Subcutaneous adipose tissue (tissue), 4 donors: ENCODE data around the gene NUMB. TPM values are rescaled to one million over a fixed set of nuclear protein-coding genes. Genes with fewer than 3 reads are reported as not detected.

Experiments
- total RNA-seq, 4 donors: library from RNA; depleted of rRNA; stranded (reverse); fragments of >200 nt; gene quantifications; one replicate each; pipeline ENCODE4 v1.1.0, GENCODE V29; 2016
- TF ChIP-seq, protein P1 (sequence below): fragments of 450-650 bp; IDR thresholded peaks from one replicate; pipeline ENCODE4 v1.5.1; 2016; ENCODE audit warnings: low read depth, mild to moderate bottlenecking, control low read depth, antibody characterized with exemption, moderate library complexity

Gene NUMB
- total RNA-seq, 4 donors from 2014 or later = 45.1 to 85.8 (median 61.2) TPM

DNA sequence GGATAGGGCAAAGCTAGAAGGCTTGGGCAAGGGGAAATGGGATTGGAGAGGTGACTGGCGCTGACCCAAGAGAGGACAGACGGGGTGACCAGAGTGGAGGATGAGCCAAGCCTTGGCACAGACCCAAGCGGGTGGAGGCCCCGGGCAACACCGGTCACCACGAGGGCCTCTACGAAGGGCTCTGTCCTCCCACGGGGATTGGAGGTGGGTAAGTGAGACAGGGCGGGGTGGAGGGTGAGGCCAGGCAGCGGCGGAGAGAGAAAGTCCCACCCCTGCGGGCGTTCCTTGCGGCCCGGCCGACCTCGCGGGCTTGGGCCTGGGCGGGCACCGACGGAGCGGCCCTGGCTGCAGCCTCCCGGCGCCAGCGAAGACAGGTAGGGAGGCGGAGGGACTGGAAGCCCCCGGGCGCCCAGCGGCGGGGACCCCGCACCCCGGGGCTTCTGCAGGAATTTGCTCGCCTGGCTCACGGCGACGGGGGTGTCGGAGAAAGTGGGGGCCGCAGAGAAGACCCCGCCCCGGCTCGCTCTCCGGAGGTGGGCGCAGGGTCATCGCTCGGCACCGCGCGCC lies 221.0 kb downstream of the NUMB start, which contains the start of gene PAPLN:
PAPLN (plus strand) TSS at position 288 of the 567 bp plus-strand sequence. CDS start 2,273 bp downstream, outside the sequence.
- TF ChIP-seq, protein P1, sequence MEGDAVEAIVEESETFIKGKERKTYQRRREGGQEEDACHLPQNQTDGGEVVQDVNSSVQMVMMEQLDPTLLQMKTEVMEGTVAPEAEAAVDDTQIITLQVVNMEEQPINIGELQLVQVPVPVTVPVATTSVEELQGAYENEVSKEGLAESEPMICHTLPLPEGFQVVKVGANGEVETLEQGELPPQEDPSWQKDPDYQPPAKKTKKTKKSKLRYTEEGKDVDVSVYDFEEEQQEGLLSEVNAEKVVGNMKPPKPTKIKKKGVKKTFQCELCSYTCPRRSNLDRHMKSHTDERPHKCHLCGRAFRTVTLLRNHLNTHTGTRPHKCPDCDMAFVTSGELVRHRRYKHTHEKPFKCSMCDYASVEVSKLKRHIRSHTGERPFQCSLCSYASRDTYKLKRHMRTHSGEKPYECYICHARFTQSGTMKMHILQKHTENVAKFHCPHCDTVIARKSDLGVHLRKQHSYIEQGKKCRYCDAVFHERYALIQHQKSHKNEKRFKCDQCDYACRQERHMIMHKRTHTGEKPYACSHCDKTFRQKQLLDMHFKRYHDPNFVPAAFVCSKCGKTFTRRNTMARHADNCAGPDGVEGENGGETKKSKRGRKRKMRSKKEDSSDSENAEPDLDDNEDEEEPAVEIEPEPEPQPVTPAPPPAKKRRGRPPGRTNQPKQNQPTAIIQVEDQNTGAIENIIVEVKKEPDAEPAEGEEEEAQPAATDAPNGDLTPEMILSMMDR = no peak

DNA sequence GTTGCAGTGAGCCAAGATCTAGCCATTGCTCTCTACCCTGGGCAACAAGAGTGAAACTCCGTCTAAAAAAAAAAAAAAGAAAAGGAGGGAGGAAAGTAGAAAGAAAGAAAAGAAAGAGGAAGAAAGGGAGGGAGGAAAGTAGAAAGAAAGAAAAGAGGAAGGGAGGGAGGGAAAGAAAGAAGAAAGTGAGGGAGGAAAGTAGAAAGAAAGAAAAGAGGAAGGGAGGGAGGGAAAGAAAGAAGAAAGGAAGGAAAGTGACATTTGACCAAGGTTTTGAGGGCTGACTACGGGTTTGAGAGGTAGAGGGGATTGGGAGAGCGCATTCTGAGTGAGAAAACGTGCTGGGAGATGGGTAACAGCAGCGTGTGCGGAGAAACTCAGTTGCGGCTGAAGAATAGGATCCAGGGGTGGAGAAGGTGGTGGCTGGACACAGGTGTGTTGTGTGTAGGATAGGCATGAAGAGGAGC lies 221.6 kb downstream of the NUMB start:
- TF ChIP-seq, protein P1 = no peak

- TF ChIP-seq, protein P1 = no peak
Measured at GRCh38 chr14:73236157-73236556, 222.2 kb downstream of the NUMB start.

DNA sequence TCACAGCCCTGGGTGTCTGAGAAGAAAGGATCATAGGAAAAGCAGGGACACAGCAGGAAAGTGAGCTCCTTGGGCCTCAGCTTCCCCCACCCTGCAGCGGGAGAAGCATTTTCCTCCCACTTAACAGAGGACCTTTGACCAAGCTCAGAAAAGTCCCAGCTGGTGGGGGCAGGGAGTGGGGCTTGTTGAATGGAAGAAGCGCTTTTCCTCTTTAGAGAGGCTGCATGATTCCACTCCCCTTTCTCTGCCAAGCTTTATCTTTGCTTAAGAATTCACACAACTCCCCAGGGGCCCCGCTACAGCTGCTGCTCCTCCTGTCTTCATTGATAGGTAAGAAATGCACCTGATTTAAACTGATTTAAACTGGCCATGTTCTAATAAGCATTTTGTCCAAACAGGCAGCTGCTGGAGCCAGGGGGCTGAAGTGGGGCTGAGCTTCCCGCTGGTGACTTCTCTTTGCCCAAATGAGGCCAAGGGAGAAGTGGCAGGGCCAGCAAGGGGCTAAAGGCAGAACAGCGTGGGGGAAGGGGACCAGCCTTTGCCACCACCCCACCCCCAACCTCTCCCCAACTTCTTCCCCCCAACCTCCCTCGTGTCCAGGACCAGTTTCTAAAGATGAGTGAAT lies 222.7 kb downstream of the NUMB start:
- TF ChIP-seq, protein P1 = no peak

DNA sequence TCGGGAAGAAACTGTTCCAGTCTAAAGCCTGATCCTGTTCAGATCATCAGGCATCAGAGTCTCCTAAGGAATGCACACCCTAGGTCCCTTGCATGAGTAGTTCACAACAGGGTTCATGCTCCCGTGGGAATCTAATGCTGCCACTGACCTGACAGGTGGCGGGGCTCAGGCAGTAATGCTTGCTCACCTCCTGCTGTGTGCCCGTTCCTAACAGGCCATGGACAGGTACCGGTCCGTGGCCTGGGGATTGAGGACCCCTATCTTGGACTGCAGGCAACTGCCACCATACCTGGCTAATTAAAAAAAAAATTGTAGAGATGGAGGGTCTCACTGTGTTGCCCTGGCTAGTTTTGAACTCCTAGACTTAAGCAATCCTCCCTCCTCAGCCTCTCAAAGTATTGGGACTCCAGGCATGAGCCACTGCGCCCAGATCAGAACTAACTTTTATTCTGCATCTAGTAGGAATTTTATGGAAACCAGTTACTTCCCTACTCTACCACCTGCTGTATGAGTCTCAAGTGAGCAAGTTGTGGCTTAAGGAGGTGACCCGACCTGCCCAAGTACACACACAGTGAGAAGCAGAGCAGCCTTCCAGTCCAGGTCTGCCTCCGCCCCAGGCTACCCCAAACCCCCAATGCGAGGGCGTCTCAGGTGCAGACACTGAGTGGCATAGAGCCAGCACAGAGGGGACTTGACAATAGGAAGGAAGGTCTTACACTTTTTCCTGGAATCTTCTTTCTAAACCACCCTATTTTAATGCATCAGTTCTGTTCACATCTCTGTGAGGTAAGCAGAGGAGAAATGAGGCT lies 223.6 kb downstream of the NUMB start:
- TF ChIP-seq, protein P1 = no peak

GRCh38 chr14:73234029-73234428 lies 224.3 kb downstream of the NUMB start:
- TF ChIP-seq, protein P1 = no peak

- TF ChIP-seq, protein P1 = no peak
Measured at GRCh38 chr14:73233564-73233963, 224.8 kb downstream of the NUMB start.
